GM18517 (cell line): ENCODE data around the gene ABO.
"Not testable (repeated sequence)": the region's sequence is repeated elsewhere in the genome, so short reads cannot be mapped to it uniquely, and the experiment has no call there.

ENCODE experiments used
- ATAC-seq: cut with Tn5 transposase; IDR thresholded peaks from one replicate; pipeline ENCODE4 v1.9.1; 2021; ENCODE audit warnings: mild to moderate bottlenecking, moderate library complexity; ENCODE audit not compliant: unreplicated experiment

ABO gene

GRCh38 chr9:133290751-133291302 is 15.8 kb upstream of the ABO start:
- no peak for ATAC-seq

GRCh38 chr9:133286523-133286922 is 11.5 kb upstream of the ABO start:
- ATAC-seq = no peak

GRCh38 chr9:133285252-133285775 is 10.3 kb upstream of the ABO start:
- ATAC-seq = no peak

- no peak for ATAC-seq
These were observed 9.4 kb upstream of the ABO start for GRCh38 chr9:133284362-133284761.

- ATAC-seq = not testable (repeated sequence)
These were observed 8.4 kb upstream of the ABO start for GRCh38 chr9:133283255-133284032.

- no peak for ATAC-seq
These were observed 7.7 kb upstream of the ABO start for GRCh38 chr9:133282464-133283238.

GRCh38 chr9:133280392-133280791 is 5.4 kb upstream of the ABO start:
- no peak for ATAC-seq

GRCh38 chr9:133278161-133279114 is 3.4 kb upstream of the ABO start:
- no peak for ATAC-seq

GRCh38 chr9:133277467-133277866 is 2.5 kb upstream of the ABO start:
- ATAC-seq = no peak

- ATAC-seq = no peak
These were observed 1.9 kb upstream of the ABO start for GRCh38 chr9:133276923-133277322.

- no peak for ATAC-seq
These were observed 1.2 kb upstream of the ABO start for GRCh38 chr9:133276001-133276884.

- no peak for ATAC-seq
These were observed 531 bp downstream of the ABO start for GRCh38 chr9:133274236-133275104.

GRCh38 chr9:133273819-133274218 is 1.2 kb downstream of the ABO start:
- ATAC-seq = no peak

- no peak for ATAC-seq
These were observed 1.9 kb downstream of the ABO start for GRCh38 chr9:133273098-133273497.

- no peak for ATAC-seq
These were observed 5.3 kb downstream of the ABO start for GRCh38 chr9:133269537-133270362.

- ATAC-seq = not testable (repeated sequence)
These were observed 5.9 kb downstream of the ABO start for GRCh38 chr9:133269136-133269535.

GRCh38 chr9:133268335-133269056 is 6.5 kb downstream of the ABO start:
- ATAC-seq = no peak
